CD14-positive monocyte (primary cell): ENCODE data around the gene ZBED2. TPM values are rescaled to one million over a fixed set of nuclear protein-coding genes. Genes with fewer than 3 reads are reported as not detected.
A peak's percentile ranks its signal among the peaks of the same experiment; 100 is the strongest.

Source experiments
- DNase-seq, 3 donors: peaks; one replicate each; pipeline ENCODE4 v3.0.0-alpha.2; 2011 to 2022
- H2AFZ ChIP-seq: 2 replicates; pipeline ENCODE4 v1.6.0; 2012; ENCODE audit warnings: mild to moderate bottlenecking, low read depth, low read length, inconsistent platforms; ENCODE audit not compliant: insufficient read depth, poor library complexity, severe bottlenecking
- H3K27ac ChIP-seq, 2 donors: 1 replicate in 1 of 2; 2 replicates in 1 of 2; pipeline ENCODE4 v1.5.1; 2012 to 2013; ENCODE audit warnings: low read length in 2 of 2, control low read depth in 1 of 2, inconsistent platforms in 1 of 2, low read depth in 1 of 2, mild to moderate bottlenecking in 1 of 2
- H3K27me3 ChIP-seq, 2 donors: one replicate each; pipeline versions ENCODE4 v1.6.0 to v1.6.1; 2011 to 2013; ENCODE audit warnings: low read length in 2 of 2; ENCODE audit not compliant: control insufficient read depth in 2 of 2, insufficient read depth in 2 of 2
- H3K36me3 ChIP-seq, 2 donors: replicated peaks in 1 of 2; 1 replicate in 1 of 2; 2 replicates in 1 of 2; pipeline versions ENCODE4 v1.5.1 to v1.6.1; 2012 to 2013; ENCODE audit warnings: low read length in 2 of 2, control low read depth in 1 of 2, inconsistent platforms in 1 of 2, mild to moderate bottlenecking in 1 of 2; ENCODE audit not compliant: insufficient read depth in 2 of 2, control insufficient read depth in 1 of 2
- H3K4me1 ChIP-seq, 2 donors: 1 replicate in 1 of 2; 2 replicates in 1 of 2; pipeline versions ENCODE4 v1.5.1 to v1.6.1; 2012 to 2013; ENCODE audit warnings: low read length in 2 of 2, control low read depth in 1 of 2, inconsistent platforms in 1 of 2, mild to moderate bottlenecking in 1 of 2, moderate library complexity in 1 of 2; ENCODE audit not compliant: insufficient read depth in 2 of 2, control insufficient read depth in 1 of 2
- H3K4me2 ChIP-seq: replicated peaks from 2 replicates; pipeline ENCODE3; 2012; ENCODE audit warnings: low read length, moderate library complexity, mild to moderate bottlenecking; ENCODE audit not compliant: poor library complexity, severe bottlenecking; ENCODE audit errors: extremely low read depth
- H3K4me3 ChIP-seq, 3 experiments: fragments of 200-600 bp in 1 of 3; sonication (generic) in 1 of 3; replicated peaks in 1 of 3; 1 replicate in 2 of 3; 2 replicates in 1 of 3; pipeline ENCODE4 v1.5.1; 2011 to 2013; ENCODE audit warnings: low read length in 3 of 3, mild to moderate bottlenecking in 3 of 3, control low read depth in 2 of 3, low read depth in 2 of 3, inconsistent platforms in 1 of 3, moderate library complexity in 1 of 3
- H3K79me2 ChIP-seq: 2 replicates; pipeline ENCODE4 v1.6.0; 2012; ENCODE audit warnings: mild to moderate bottlenecking, control low read depth, inconsistent platforms, low read length, moderate library complexity; ENCODE audit not compliant: insufficient read depth
- H3K9ac ChIP-seq: 2 replicates; pipeline ENCODE4 v1.6.0; 2017; ENCODE audit warnings: low read length, mild to moderate bottlenecking; ENCODE audit not compliant: insufficient read depth, poor library complexity, severe bottlenecking
- H3K9me3 ChIP-seq, 2 donors: replicated peaks in 1 of 2; 1 replicate in 1 of 2; 2 replicates in 1 of 2; pipeline versions ENCODE4 v1.5.1 to v1.6.1; 2012 to 2013; ENCODE audit warnings: low read length in 2 of 2, control low read depth in 1 of 2; ENCODE audit not compliant: control insufficient read depth in 1 of 2, insufficient read depth in 1 of 2
- H4K20me1 ChIP-seq: 2 replicates; pipeline ENCODE4 v1.6.0; 2012; ENCODE audit warnings: mild to moderate bottlenecking, low read length, control low read depth, moderate library complexity; ENCODE audit not compliant: insufficient read depth
- H3K27ac Mint-ChIP-seq, 7 donors: one replicate each; pipeline ENCODE4 v1.8.0; 2020; ENCODE audit warnings: mild to moderate bottlenecking in 7 of 7, mixed read lengths in 7 of 7, moderate library complexity in 6 of 7, inconsistent platforms in 2 of 7
- H3K27me3 Mint-ChIP-seq, 3 donors: one replicate each; pipeline ENCODE4 v1.8.0; 2021 to 2022; ENCODE audit warnings: low read depth in 3 of 3, mild to moderate bottlenecking in 3 of 3, mixed read lengths in 3 of 3, moderate library complexity in 3 of 3, inconsistent platforms in 1 of 3
- H3K36me3 Mint-ChIP-seq, 2 donors: one replicate each; pipeline ENCODE4 v1.8.0; 2020; ENCODE audit warnings: mixed read lengths in 2 of 2, inconsistent platforms in 1 of 2, mild to moderate bottlenecking in 1 of 2
- H3K4me1 Mint-ChIP-seq: one replicate; pipeline ENCODE4 v1.8.0; 2020; ENCODE audit warnings: mild to moderate bottlenecking, mixed read lengths
- H3K4me3 Mint-ChIP-seq, 2 donors: one replicate each; pipeline ENCODE4 v1.8.0; 2020; ENCODE audit warnings: mild to moderate bottlenecking in 2 of 2, mixed read lengths in 2 of 2, moderate library complexity in 1 of 2
- H3K9me3 Mint-ChIP-seq, 7 donors: one replicate each; pipeline ENCODE4 v1.8.0; 2020 to 2022; ENCODE audit warnings: mixed read lengths in 7 of 7, mild to moderate bottlenecking in 6 of 7, moderate library complexity in 6 of 7, inconsistent platforms in 2 of 7
- WGBS: methylation state at CpG from one replicate; pipeline ENCODE4 v1.1.5; 2013; ENCODE audit warnings: missing lambda C conversion rate; ENCODE audit not compliant: insufficient coverage; 5-methylcytosine and 5-hydroxymethylcytosine counted together
- intact Hi-C, 2 donors: fragments of 100-400 bp; cut with micrococcal nuclease; formaldehyde crosslinking; loops; one replicate each; pipeline versions ENCODE4 v1.15.0 to v1.15.1; 2023
- polyA plus RNA-seq, 3 donors: library from polyadenylated mRNA; depleted of rRNA in 1 of 3; unstranded in 2 of 3; stranded (reverse) in 1 of 3; fragments of 300-500 nt in 2 of 3; fragments of >200 nt in 1 of 3; fragmentation: Illumina TruSeq in 2 of 3; gene quantifications; 1 replicate in 2 of 3; 2 replicates in 1 of 3; pipeline ENCODE4 v1.2.3, GENCODE V29; 2012 to 2021
- TF ChIP-seq, protein P1 (sequence below): fragments of 200-600 bp; IDR thresholded peaks from one replicate; pipeline ENCODE4 v1.8.0; 2022; ENCODE audit warnings: antibody characterized with exemption, mild to moderate bottlenecking

Gene ZBED2
- polyA plus RNA-seq, 3 donors, result not detected

- H3K9me3 Mint-ChIP-seq, result no peaks in the 10 kb centered on the region
- H3K36me3 Mint-ChIP-seq, result no peaks in the 10 kb centered on the region
- Histone ChIP-seq H3K27me3 (no peaks in the 10 kb centered on the region), H3K79me2 (no peaks in the 10 kb centered on the region), H3K9me3 (no peaks in the 10 kb centered on the region), H3K36me3 (no peaks in the 10 kb centered on the region), H3K4me1 (peaks cover 12 to 13% of the 10 kb centered on the region in 2 donors), H3K9ac (no peak overlapping the region), H3K4me2 (peak overlapping the region; percentile 8), H4K20me1 (no peaks in the 10 kb centered on the region), H2AFZ (peak overlapping the region; percentile 14), H3K4me3 (no peak overlapping the region), H3K27ac (peak overlapping the region in 1 of 2 donors; percentile 8)
- no peaks in the 10 kb centered on the region for H3K4me1 Mint-ChIP-seq
- TF ChIP-seq, protein P1, sequence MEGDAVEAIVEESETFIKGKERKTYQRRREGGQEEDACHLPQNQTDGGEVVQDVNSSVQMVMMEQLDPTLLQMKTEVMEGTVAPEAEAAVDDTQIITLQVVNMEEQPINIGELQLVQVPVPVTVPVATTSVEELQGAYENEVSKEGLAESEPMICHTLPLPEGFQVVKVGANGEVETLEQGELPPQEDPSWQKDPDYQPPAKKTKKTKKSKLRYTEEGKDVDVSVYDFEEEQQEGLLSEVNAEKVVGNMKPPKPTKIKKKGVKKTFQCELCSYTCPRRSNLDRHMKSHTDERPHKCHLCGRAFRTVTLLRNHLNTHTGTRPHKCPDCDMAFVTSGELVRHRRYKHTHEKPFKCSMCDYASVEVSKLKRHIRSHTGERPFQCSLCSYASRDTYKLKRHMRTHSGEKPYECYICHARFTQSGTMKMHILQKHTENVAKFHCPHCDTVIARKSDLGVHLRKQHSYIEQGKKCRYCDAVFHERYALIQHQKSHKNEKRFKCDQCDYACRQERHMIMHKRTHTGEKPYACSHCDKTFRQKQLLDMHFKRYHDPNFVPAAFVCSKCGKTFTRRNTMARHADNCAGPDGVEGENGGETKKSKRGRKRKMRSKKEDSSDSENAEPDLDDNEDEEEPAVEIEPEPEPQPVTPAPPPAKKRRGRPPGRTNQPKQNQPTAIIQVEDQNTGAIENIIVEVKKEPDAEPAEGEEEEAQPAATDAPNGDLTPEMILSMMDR, result no peak
- WGBS, result 0% methylated on average over 4 of the region's 4 CpGs
- DNase-seq, result no peak
- H3K27me3 Mint-ChIP-seq, result no peaks in the 10 kb centered on the region
- H3K4me3 Mint-ChIP-seq, result peak overlapping the region in 1 of 2 donors; percentile 5
- H3K27ac Mint-ChIP-seq, result peak overlapping the region in 3 of 7 donors; percentile 2 to 34 (median 32)
- intact Hi-C loops, result no loop called here
Measured at GRCh38 chr3:111547631-111548030, 47.5 kb downstream of the ZBED2 start.

GRCh38 chr3:111545349-111545748 is 49.8 kb downstream of the ZBED2 start:
- Histone ChIP-seq H3K36me3 (no peaks in the 10 kb centered on the region), H3K27ac (no peak overlapping the region), H3K4me2 (no peak overlapping the region), H3K4me1 (peaks cover 12 to 13% of the 10 kb centered on the region in 2 donors), H3K79me2 (no peaks in the 10 kb centered on the region), H3K27me3 (no peaks in the 10 kb centered on the region), H3K4me3 (no peak overlapping the region), H3K9me3 (no peaks in the 10 kb centered on the region), H3K9ac (no peak overlapping the region), H4K20me1 (no peaks in the 10 kb centered on the region), H2AFZ (no peak overlapping the region)
- WGBS, result no CpG with 5 or more reads among the region's 2 CpGs
- Mint-ChIP-seq H3K4me3 (no peak overlapping the region), H3K27me3 (no peaks in the 10 kb centered on the region), H3K27ac (no peak overlapping the region), H3K4me1 (peaks cover 5% of the 10 kb centered on the region), H3K36me3 (no peaks in the 10 kb centered on the region), H3K9me3 (no peaks in the 10 kb centered on the region)
- intact Hi-C loops, result no loop called here
- TF ChIP-seq, protein P1, result no peak
- DNase-seq, result no peak

Other genes with a start within 250 kb of the ZBED2 start
- under 1 TPM; 0.05 to 0.97 (median 0.33) TPM for gene CD96, start 53.1 kb downstream of the ZBED2 start, polyA plus RNA-seq
- gene PLCXD2, start 79.3 kb upstream of the ZBED2 start, polyA plus RNA-seq, result under 1 TPM; 0.06 to 0.21 (median 0.08) TPM